HG03095 (cell line): ENCODE measurements around the gene GFRA1.
"Not testable (repeated sequence)": the region's sequence is repeated elsewhere in the genome, so short reads cannot be mapped to it uniquely, and the experiment has no call there.

Experiments used
- ATAC-seq: cut with Tn5 transposase; IDR thresholded peaks from one replicate; pipeline ENCODE4 v1.9.1; 2021; ENCODE audit warnings: moderate library complexity; ENCODE audit not compliant: unreplicated experiment

Gene GFRA1

DNA sequence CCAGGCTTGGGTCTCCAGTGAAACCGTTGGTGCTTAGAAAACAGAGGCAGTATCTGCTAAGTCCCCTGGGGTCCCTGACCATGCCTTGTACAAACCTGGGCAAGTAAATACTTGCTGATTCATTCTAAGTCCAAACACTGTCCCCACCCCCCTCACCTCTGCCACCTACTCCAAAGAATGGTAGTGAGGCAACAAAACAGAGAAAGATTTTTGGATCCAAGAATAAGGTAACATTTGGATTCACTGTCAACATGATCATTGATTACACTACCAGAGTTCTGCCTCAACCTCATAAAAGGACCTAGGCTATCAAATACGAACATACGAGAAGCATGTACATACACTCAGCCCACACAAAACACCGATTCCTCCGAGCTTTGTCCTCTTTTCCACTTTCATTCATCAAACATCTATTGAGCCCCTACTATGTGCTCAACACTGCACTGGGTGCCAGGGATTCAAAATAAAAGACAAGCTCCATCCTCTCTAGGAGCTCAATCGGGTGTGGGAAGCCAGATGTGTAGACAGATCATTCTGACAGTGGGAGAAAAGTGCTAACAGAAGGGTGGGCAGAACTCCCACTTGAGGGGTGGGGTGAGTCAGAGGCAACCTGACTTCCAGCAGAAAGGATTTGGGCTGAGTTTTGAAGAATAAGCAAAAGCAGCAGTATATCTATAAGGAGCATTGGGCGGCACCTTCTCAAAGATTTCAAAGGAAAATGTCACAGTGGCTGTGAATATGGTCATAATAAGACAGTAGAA is 71.2 kb downstream of the GFRA1 start:
- ATAC-seq, result no peak

DNA sequence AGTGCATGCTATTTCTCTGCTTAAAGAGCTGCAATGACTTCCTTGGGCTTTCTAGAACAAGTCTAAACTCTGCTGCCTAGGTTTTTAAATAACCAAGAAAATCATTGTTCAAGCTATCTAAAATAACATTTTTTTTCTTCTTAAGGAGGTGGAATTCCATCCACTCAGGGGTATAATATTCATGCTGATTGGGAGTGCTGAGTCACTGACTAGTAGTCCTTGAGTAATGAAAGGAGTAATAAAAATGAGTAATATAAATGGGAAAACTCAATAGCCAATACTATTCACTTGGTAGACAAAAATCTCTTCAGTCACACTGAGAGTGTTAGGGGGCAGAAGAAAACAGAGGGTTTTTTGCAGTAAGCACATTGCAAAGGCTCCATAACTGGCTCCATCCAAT is 72.0 kb downstream of the GFRA1 start:
- no peak for ATAC-seq

DNA sequence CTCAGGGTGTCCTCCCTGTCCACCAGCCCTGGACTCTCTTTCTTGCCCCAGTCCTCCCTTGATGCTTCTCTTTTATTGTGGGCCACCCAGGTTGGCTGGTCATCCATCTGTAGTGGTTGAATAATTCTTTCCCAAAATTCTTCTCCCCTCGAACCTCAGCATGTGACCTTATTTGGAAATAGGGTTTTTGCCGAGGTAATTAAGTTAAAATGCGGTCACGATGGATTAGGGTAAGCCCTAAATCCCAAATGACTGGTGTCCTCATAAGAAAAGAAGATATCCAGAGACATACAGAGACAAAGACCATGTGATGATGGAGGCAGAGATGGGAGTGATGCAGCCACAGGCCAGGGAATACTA is 74.3 kb downstream of the GFRA1 start:
- ATAC-seq, result no peak

DNA sequence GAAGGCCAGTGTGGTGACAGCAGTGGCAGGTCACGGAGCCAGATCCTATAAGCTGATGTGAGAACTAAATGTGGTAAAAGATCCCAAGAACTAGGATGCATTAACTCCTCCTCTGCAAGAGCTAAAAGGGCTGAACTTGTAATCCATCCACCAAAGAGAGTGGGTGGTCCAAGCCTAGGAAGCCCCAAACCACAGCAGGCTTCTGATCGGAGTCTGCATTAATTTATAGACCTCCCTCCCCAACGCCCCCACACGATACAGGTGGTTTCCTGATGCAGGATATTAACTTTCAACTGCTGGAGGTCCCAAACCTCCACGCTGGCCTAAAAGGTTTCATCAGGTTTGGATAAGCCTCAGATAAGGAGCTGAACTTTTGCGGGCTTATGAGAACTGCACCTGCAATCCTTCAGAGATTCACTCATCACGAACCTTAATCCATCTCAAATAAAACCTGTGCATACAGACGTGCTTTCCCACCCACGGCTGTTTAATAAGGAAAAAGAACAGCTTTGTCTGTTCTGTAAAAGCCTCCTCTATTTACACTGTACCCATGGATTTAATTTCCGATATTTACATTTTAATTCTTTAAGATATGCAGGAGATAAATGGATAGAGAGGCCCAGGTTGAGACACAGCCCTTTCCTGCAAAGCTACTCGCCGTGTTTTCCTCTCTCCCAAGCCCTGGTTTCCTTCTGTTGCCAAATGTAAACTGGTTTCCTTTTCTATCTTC is 74.9 kb downstream of the GFRA1 start:
- no peak for ATAC-seq

GRCh38 chr10:116195583-116195982 is 77.4 kb downstream of the GFRA1 start:
- no peak for ATAC-seq

DNA sequence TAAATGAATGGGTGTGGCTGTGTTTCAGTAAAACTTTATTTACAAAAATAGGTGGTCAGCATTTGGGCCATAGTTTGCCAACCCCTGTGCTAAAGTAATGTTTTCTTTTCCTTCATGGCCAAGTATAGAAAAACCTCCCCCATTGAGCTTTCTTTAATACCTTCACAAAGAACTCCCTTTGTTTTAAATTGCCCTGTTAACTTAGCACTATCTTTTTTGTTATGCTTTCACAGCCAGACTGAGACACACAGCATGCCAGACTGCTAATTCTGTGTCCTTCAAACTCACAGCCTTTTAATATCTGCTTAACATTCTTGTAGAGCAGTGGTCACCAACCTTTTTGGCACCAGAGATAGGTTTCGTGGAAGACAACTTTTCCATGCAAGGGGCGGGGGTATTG is 78.0 kb downstream of the GFRA1 start:
- ATAC-seq, result no peak

- no peak for ATAC-seq
Observed at GRCh38 chr10:116194061-116194460, 78.9 kb downstream of the GFRA1 start.

GRCh38 chr10:116190883-116191282 is 82.1 kb downstream of the GFRA1 start:
- no peak for ATAC-seq

DNA sequence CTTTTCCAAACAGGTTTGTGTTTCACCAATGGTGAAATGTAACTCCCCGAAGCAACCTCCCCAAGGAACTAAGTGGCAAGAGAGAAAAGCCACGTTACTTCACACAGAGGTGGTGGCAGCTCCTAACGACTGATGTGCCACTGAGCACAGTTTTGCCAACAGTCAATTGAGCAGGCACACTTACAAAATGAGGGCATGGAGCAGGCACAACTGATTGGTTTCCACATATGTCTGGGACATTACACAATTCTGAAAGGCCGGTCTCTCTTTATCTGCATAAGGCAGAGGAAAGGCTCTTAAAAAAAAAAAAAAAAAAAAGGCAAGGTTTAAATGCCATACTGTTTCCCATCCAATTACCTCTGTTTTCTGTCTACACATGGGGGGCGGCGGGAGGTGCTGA is 86.7 kb downstream of the GFRA1 start:
- no peak for ATAC-seq

DNA sequence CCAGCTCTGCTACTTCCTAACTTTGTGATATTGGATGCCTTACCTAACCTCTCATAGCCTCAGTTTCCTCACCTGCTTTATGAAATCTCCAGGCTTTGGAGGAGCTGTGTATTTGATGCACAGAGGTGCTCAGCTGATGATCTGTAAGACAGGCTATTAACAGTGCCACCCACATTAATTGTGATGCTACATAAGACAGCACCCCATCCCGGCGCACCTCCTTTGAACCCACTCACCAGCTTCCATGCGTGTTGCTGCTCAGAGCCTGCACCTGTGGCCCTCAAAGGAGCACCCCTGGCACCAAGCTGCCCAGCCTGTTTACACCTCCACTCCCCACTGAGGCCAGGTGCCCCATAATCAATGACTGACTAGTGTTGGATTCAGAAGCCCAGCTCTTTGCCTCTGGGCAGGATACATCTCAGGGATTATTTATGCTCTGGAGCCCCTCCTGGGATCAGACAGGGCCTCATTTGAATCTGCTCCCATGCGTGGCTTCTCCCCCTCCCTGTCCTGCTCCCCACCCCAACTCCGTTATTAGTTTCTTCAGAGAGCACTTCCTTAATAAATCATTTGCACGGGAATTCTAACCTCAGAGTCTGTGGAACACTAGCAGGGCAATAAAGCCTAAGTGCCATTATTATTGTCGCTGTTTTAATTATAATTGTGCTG is 87.7 kb downstream of the GFRA1 start:
- no peak for ATAC-seq

- no peak for ATAC-seq
Observed at GRCh38 chr10:116184512-116184794, 88.6 kb downstream of the GFRA1 start.

GRCh38 chr10:116183733-116184511 is 89.1 kb downstream of the GFRA1 start:
- ATAC-seq, result no peak

DNA sequence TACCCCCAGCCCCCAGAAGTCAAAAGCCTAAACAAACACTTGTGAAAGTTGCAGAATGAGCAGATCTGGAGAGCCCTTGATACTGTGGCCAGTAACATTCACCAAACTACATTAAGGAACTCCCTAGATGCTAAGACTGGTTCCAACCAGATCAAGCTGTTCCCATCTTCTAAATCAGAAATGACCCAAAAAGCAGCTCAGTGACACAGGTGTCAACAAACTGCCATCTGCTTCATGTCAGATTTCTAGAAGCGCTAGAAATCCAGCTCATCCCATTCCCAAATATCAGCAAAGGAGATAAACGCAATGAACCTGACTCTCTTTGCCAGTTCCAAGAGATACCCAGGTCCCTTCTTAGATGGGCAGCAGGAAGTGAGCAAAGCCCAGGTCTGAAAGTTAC is 90.6 kb downstream of the GFRA1 start:
- no peak for ATAC-seq

DNA sequence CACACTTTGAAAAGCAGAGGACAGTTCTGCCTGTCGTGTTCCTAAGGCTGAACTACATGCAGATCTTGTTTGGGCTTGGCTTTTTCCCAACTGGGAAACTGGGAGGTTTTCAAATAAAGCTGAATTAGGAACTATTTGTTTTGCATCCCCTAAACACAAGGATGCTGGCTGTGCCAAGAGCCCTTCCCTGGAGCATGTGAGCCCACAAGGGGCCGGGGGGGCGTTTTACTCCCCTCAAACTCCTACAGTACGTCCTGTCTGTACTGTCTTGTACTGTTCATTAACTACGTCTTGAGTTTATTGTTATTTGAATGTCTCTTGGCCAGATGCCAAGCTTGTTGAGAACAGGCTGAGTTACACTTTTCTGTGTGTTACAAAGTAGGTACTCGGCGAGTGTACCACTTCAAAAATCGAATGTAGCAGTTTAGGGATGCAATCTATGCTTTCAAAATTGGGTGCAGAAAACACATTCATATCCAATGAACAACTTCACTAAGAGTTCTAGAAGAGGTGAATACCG is 94.9 kb downstream of the GFRA1 start:
- ATAC-seq, result no peak

DNA sequence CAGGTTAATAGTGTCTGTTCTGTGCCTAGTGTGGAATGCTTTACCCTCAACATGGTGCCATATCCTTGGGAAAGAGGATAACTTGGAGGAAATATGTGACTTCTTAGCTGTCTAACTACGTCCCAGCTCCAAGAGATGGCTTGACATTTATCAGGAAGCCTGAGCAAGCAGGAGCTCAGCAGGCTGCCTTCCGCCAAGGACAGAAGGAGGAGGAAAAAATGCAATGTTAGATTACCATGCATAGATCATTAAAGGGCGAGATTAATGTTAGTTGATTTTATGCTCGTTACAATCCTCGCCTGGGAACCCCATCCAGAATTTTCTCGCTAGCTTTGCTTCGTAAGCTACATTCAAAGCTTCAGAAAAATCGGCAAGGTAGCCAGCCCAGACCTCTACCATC is 97.8 kb downstream of the GFRA1 start:
- no peak for ATAC-seq

GRCh38 chr10:116171505-116171904 is 101.5 kb downstream of the GFRA1 start:
- no peak for ATAC-seq

DNA sequence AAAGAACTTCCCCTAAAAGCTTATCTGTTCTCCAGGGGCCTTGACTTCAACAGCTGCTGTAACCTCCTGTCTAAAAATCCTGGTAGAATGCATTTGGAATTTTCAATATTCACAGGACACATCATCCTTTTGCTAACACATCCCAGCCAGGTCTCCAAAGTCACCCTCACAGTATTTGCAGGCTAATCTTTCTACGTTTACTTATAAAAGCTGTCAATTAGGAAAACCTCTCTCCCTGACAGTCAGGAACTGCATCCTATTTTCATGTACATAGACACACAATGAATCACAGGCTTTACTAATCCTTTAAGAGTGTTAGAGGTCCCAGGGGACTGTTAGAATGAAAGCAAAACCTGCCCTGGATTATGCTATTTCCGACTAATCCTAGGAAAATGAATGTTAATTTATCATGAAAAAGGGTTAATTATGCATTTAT is 102.2 kb downstream of the GFRA1 start:
- no peak for ATAC-seq

DNA sequence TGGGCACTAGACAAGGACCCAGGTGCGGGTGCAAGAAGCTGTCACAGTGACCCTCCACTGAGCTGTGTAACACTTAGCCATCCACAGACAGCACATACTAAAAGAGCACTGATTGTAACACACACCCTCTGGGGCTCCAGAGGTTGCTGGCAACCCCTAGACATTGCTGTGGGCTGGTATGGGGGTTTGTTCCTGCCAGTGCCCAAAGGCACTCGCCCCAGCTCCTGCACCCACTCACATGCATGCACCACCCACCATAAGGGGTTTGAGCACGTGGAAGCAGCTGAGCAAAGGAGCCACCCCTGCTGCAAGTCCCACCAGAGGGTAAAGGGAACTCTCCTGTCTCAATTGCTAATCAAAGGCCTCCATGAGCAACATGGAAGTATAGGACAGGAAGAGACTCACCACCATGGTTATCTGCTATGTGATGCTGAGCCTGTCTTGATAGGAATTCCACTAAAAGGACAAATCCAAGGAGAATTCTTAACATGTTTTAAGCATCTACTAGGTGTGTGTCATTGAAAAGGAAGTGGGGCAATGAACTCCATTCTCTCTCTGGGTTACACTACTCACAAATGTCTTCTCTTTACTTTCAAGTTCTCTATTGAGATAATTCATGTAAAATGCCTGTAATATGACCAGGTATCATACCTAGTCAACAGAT is 103.1 kb downstream of the GFRA1 start:
- ATAC-seq, result no peak

- ATAC-seq, result no peak
Observed at GRCh38 chr10:116168745-116169144, 104.3 kb downstream of the GFRA1 start.

DNA sequence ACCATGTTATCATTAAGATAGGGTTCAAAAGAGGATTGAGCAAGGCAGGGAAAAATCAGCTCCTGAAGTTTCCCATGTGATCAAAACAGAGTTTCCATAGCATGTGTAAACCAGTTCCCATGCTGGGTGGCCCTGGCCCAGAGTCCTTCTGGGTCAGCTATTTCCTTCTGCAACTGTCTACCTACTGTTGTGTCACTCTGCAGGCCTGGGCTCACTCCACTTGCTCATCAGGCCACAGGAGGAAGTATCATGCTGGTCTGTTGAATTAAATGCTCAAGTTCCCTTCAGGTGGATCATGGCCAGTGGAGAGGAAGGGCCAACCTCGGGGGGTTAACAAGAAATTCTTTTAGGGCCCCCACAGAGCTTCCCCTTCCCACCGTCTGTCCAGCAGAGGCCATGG is 104.7 kb downstream of the GFRA1 start:
- ATAC-seq, result no peak

- ATAC-seq, result not testable (repeated sequence)
Observed at GRCh38 chr10:116165941-116166340, 107.1 kb downstream of the GFRA1 start.
